ENCODE data around the gene BIN1.

BIN1 gene
- total RNA-seq, result 10.5 to 53.5 (median 23.0) reads per million in 18 experiments

DNA sequence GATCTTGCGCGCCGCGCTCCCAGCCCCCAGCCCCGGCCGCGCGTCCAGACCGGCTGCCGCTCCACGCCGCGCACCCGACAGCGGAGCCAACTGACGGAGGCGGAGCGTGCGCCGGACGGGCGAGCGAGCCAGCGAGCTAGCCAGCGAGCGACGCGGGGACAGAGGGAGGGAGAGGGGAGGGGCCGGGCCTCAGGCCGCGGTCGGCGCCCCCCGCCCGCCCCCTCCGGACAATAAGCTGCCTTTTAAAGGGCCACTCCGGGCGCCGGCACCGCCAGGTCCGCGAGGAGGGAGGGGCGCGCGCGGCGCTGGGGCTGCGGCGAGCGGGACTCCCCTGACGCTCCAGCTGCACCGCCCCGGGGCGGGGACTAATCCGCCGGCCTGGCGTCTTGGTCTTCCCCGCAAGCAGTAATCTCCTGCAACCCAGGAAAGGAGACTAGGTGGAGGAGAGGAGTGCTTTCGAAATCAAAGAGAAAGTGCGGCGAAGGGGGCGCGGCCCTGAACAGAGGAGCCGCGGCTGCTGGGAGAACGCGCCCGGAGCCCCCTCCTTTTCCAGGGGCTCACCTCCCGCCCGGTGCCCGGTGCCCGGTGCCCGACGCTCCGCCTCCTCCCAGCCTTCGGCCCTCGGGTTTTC lies at the start of gene BIN1:
TSS of gene BIN1 (minus strand) at position 164 of the 631 bp plus-strand sequence. CDS start 211 bp downstream, outside the sequence.
- peak; percentile 67 to 81 for DNase-seq

- DNase-seq, result no peak
These were observed 49.0 kb upstream of the BIN1 start for GRCh38 chr2:127155947-127156346.

DNA sequence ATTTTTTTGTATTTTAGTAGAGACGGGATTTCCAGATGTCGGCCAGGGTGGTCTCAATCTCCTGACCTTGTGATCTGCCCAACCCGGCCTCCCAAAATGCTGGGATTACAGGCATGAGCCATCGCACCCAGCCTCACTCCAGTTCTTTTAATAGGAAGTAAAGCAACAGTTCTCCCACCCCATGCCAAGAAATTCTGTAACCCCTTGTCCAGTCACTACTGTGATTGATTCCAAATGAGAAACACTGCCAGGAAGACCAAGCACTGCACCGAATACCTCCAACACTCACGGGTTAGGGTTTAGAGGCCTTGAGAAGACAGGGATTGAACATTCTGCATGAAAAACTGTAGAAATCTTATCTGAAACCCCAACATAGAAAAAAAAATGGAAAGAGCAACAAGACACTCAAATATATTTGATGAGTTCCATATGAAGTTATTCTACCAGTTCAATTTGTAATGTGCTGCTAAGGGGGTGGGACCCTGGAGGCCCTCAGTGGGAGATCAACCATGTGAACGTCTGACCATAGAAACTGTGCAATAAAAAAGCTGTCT lies 48.2 kb upstream of the BIN1 start:
- DNase-seq, result no peak

GRCh38 chr2:127154396-127154795 lies 47.4 kb upstream of the BIN1 start:
- no peak for DNase-seq

- DNase-seq, result peak in 1 of 2 donors; percentile 32
These were observed 46.8 kb upstream of the BIN1 start for GRCh38 chr2:127153691-127154158.

DNA sequence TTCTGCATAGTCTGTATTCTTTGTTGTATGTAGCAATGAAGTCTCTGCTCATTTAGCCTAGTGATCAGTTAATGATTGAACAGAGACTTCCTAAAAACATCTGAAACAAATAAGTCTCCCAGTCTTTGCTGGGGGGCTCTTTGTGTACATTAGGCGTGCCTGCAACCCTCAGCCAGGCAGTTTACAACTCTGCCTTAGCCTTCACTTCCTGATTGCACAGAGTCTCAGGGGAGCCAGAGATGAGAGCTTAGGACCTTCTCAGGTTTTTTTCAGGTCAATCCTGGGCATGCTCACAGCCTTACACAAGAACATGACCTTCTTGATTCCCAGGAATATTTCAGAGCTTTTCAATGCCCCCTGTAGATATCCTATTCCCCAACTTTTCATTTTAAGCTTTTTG lies 44.0 kb upstream of the BIN1 start:
- DNase-seq, result no peak

GRCh38 chr2:127149384-127149783 lies 42.4 kb upstream of the BIN1 start:
- no peak for DNase-seq

DNA sequence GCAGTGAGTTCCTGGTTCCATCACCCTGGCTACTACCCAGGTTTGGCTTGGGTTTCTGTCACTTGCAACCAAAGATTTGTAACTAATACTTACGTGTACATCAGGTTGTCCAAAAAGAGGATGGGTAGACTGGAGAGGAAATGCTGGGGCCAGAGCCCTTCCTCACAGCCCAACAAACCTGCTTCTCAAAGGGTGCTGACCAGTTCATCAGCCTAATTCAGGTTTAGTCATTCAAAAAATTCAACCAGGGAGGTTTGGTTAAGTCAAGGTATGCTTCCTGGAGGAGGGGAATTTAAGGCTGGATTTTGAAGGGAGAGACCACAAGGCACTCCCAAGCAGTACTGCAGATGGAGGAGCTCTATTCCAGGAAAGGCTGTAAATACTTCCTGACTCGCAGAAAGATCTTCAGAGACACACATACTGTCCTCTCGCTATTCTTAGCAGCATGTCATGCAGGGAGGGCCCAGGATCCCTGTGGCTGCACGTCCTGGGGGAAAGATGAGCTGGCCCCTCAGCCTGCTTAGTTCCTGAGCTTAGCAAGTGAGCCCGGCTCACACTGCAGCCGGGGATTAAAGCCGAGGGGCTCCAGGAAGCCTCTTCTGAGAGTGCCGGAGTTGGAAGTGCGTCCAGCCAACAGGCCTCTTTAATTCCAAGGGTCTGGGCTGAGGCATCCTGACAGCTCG lies 40.0 kb upstream of the BIN1 start:
- DNase-seq, result no peak

- DNase-seq, result no peak
These were observed 39.2 kb upstream of the BIN1 start for GRCh38 chr2:127146071-127146725.

- DNase-seq, result no peak
These were observed 38.4 kb upstream of the BIN1 start for GRCh38 chr2:127145280-127145895.

DNA sequence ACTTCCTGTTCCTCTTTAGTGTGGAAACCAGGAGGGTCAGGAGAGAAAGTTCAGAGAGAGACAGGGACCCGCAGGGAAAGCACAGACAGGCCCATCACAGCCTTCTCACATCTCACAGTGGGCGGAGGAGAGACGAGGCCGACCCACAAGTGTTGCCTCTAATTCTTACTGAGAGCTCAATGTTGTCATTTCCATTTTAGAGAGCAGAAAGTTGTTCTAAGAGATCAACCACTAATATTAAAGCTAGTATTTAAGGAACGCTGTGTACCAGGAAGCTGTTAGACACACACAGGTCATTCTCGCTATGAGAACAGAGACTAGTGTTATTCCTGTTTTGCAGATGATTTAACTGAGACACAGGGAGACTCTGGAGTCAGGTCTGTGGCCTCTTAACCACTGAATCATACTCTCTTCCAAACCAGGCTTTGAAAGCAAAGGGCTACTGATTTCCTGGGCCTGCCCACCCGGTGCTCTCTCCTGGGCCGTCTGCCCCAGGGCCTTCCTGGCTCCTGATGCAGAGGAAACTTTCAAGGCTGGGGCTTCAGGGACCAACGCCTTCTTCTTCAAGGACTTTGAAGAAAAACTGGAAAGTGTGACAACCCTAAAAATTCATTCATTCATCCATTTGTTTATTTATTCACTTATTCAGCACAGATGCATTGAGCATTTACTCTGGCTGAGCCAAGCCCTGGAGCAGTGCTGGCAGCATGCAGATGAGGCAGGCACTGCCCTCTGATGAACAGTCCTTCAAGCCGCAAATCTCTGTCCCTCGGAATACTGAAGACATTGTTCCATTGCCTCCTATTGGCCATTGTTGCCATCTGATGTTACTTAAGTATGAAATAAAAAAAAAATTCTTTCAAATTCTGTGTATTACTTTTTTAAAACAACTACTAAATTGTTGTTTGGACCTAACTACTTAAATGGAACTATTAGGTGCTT lies 37.2 kb upstream of the BIN1 start:
- peak; percentile 18 to 21 for DNase-seq

- no peak for DNase-seq
These were observed 36.0 kb upstream of the BIN1 start for GRCh38 chr2:127142663-127143630.

GRCh38 chr2:127140538-127140937 lies 33.6 kb upstream of the BIN1 start:
- no peak for DNase-seq

DNA sequence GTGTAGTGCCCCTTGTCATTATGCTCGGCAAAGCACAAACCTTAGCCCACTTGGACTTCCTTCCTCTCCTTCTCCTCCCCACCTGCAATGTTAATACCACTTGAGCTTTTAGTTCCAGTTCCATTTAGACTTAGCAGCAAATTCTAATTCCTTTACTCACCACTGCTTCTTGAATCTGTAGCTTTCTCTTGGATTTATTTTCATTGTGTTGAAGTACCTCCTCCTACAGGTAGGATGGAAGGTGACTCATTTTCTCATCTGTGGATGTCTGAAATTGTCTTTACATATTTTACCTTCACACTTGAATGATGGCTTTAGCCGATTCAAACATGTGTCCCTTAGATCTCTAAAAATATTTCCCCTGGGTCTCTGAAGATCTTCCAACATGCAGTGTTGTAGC lies 32.8 kb upstream of the BIN1 start:
- DNase-seq, result no peak

- no peak for DNase-seq
These were observed 31.3 kb upstream of the BIN1 start for GRCh38 chr2:127138281-127138680.

GRCh38 chr2:127137741-127138140 lies 30.8 kb upstream of the BIN1 start:
- DNase-seq, result no peak

GRCh38 chr2:127137225-127137624 lies 30.3 kb upstream of the BIN1 start:
- DNase-seq, result no peak

DNA sequence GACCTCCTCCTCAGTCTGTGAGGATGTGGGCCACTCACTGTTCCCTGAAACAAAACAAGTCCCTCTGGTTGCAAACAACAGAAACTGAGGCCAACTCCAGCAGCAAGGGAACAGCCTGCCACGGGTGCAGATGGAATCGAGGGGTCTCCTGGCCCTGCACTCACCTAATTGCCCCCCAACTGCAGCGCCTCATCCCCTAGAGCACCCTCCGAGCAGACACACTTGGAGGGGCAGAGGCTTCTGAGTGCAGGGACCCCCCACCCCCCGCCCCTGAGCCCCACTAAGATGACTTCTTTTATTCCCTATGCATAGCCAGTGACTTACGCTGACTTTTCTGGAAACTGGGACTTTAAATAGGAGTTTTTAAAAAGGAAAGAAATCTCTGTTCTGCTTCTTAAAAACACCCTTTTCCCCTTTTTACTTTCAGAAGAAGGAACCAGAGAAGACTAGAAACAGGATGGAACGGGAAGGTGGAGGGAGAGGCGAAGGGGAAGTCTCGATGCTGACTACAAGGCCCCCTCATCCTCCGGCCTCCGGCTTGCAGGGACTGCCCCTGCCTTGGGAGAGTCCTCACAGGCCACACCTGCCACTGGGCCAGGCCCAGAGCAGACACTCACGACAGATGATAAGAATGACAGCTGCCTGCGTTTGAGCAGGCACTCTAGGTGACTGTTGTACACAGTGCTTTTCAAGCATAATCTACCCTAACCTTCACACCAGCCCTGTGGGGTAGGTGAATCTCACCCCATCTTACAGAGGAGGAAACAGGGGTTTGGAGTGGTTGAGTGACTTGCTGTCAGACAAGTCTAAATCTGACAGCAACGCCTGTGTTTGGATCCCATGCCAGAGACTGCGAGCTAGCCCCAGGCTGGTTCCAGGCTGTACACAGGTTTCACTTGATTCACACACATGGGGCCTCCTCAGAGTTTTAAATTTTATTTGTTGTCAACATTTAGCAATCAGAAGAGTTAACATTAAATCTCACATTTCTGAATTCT lies 28.2 kb upstream of the BIN1 start:
- DNase-seq, result peak; percentile 74 to 81

GRCh38 chr2:127134235-127134634 lies 27.3 kb upstream of the BIN1 start:
- DNase-seq, result no peak

Data from inflammatory macrophage (primary cell).